GM21786 (cell line): ENCODE results near the gene PHF20.
"Not testable (repeated sequence)": the region's sequence is repeated elsewhere in the genome, so short reads cannot be mapped to it uniquely, and the experiment has no call there.

Experiments
- ATAC-seq: cut with Tn5 transposase; IDR thresholded peaks from one replicate; pipeline ENCODE4 v1.9.1; 2021; ENCODE audit not compliant: unreplicated experiment

PHF20 gene

GRCh38 chr20:35883778-35884540, 112.1 kb downstream of the PHF20 start:
- ATAC-seq = no peak

GRCh38 chr20:35884541-35884865, 112.7 kb downstream of the PHF20 start:
- ATAC-seq = no peak

- ATAC-seq = no peak
These were observed 113.4 kb downstream of the PHF20 start for GRCh38 chr20:35885212-35885611.

- ATAC-seq = no peak
These were observed 114.7 kb downstream of the PHF20 start for GRCh38 chr20:35886537-35886936.

- no peak for ATAC-seq
These were observed 115.7 kb downstream of the PHF20 start for GRCh38 chr20:35887393-35888064.

GRCh38 chr20:35888657-35889056, 116.8 kb downstream of the PHF20 start:
- no peak for ATAC-seq

- no peak for ATAC-seq
These were observed 119.6 kb downstream of the PHF20 start for GRCh38 chr20:35891375-35891774.

- no peak for ATAC-seq
These were observed 121.1 kb downstream of the PHF20 start for GRCh38 chr20:35892871-35893270.

GRCh38 chr20:35893942-35894341, 122.1 kb downstream of the PHF20 start:
- ATAC-seq = peak; percentile 88

GRCh38 chr20:35895516-35895915, 123.7 kb downstream of the PHF20 start:
- not testable (repeated sequence) for ATAC-seq

GRCh38 chr20:35899064-35899463, 127.2 kb downstream of the PHF20 start:
- no peak for ATAC-seq

- not testable (repeated sequence) for ATAC-seq
These were observed 129.4 kb downstream of the PHF20 start for GRCh38 chr20:35901230-35901629.

GRCh38 chr20:35901678-35902544, 130.1 kb downstream of the PHF20 start:
- ATAC-seq = no peak

- no peak for ATAC-seq
These were observed 130.7 kb downstream of the PHF20 start for GRCh38 chr20:35902545-35902941.

GRCh38 chr20:35903843-35904242, 132.0 kb downstream of the PHF20 start:
- no peak for ATAC-seq

- ATAC-seq = no peak
These were observed 133.3 kb downstream of the PHF20 start for GRCh38 chr20:35904982-35905663.

- ATAC-seq = no peak
These were observed 135.3 kb downstream of the PHF20 start for GRCh38 chr20:35907017-35907701.

GRCh38 chr20:35908007-35908406, 136.2 kb downstream of the PHF20 start:
- ATAC-seq = no peak

GRCh38 chr20:35909176-35909575, 137.4 kb downstream of the PHF20 start:
- no peak for ATAC-seq

- no peak for ATAC-seq
These were observed 138.0 kb downstream of the PHF20 start for GRCh38 chr20:35909796-35910195.

GRCh38 chr20:35910254-35910653, 138.4 kb downstream of the PHF20 start:
- no peak for ATAC-seq
